Measurements from ENCODE around the gene TMEM88.
A peak's percentile ranks its signal among the peaks of the same experiment; 100 is the strongest.
"Not testable (repeated sequence)": the region's sequence is repeated elsewhere in the genome, so short reads cannot be mapped to it uniquely, and the experiment has no call there.

TMEM88 gene

GRCh38 chr17:7856811-7857712, 2.2 kb downstream of the TMEM88 start, which contains the start of gene NAA38:
Gene NAA38, minus strand, starts transcription at chr17:7857559. Its CDS starts 96 bp downstream, at chr17:7857463.
- DNase-seq = peak; percentile 99

GRCh38 chr17:7857713-7858521, 3.1 kb downstream of the TMEM88 start, which contains the start of gene CYB5D1:
Gene CYB5D1, plus strand, starts transcription at chr17:7858003. Its CDS starts 132 bp downstream, at chr17:7858135.
- peak; percentile 96 for DNase-seq

GRCh38 chr17:7858522-7858810, 3.6 kb downstream of the TMEM88 start:
- peak; percentile 36 for DNase-seq

- no peak for DNase-seq
Observed at GRCh38 chr17:7859028-7859427, 4.2 kb downstream of the TMEM88 start.

DNA sequence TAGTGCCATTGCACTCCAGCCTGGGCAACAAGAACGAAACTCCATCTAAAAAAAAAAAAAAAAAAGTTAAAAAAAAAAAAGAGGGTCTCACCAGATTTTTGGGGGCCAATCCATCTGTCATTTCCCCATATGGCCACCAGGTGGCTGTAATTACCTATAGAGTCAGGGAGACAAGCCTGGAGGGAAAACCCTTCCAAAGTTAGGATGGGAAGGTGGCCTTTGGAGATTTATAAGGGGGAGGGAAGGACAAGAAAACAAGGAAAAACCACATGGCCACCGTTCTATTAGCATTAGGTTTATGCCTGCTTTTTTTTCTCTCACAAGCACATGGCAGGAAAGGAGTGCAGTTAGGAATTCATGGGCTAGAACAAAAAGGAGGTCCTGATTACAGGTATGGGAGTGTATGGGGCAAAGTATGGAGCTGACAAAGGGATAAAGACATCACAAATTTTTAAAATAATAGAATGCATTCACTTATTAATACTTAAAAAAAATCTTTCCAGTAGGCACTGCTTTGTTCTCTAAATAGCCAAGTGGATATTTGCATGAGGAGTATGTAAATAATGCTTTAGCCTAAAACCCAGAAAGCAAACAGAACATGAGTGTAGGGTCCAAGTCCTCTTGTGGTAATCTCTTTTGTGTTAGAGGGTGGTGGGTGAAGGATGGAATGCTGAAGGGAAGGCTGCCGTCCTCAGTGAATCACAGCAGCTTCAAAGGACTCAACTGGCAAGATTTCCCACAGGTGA, 8.0 kb downstream of the TMEM88 start:
- peak; percentile 63 for DNase-seq

DNA sequence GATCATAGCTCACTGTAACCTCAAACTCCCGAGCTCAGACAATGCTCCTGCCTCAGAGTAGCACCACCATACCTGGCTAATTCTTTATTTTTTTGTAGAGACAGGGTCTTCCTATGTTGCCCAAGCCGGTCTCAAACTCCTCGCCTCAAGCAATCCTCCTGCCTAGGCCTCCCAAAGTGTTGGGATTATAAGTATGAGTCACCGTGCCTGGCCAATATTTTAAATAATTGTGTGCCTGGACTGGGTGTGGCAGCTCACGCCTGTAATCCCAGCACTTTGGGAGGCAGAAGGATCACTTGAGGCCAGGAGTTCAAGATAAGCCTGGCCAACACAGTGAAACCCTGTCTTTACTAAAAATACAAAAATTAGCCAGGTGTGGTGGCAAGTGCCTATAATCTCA, 9.5 kb downstream of the TMEM88 start:
- DNase-seq = not testable (repeated sequence)

- DNase-seq = no peak
Observed at GRCh38 chr17:7864995-7865650, 10.3 kb downstream of the TMEM88 start.

- peak; percentile 30 for DNase-seq
Observed at GRCh38 chr17:7867881-7868329, 13.0 kb downstream of the TMEM88 start.

- no peak for DNase-seq
Observed at GRCh38 chr17:7873051-7873450, 18.2 kb downstream of the TMEM88 start.

GRCh38 chr17:7875804-7876370, 21.0 kb downstream of the TMEM88 start:
- DNase-seq = no peak

GRCh38 chr17:7878234-7878633, 23.4 kb downstream of the TMEM88 start:
- DNase-seq = no peak

GRCh38 chr17:7880076-7880868, 25.4 kb downstream of the TMEM88 start:
- no peak for DNase-seq

DNA sequence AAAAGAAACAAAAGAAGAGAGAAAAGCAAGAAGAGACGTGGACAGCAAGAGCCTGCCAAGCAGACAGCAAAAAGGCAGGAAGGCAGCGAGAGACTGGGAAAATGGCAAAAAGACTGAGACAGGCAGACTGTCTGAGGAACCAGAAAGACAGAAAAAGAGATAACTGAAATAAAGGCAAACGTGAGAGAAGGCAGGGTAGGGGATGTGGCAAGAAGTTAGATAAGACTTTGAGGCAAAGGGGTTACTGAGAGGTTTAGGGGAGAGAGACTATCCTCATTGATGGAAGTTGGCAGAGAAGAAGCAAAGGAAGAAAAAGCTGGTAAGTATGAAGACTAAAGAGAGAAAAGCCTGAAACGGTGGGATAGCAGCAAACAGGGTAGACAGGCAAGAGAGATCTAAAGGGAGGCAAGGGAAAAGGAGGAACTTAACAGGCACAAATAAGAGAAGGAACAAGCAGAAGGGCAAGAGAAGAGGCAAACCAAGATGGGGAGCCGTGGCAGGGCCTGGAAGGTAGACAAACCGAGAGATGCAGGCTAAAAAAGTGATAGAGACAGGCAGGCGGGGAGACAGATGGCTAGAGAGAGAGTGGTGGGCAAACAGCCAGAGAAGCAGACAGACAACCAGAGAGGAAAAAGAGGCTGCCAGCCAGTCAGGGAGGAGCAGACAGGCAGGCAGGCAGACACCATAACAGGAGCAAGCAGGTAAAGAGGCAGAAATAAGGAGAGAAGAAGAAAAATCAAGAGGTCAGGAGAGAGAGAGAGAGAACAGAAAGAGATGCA, 26.6 kb downstream of the TMEM88 start:
- DNase-seq = no peak

DNA sequence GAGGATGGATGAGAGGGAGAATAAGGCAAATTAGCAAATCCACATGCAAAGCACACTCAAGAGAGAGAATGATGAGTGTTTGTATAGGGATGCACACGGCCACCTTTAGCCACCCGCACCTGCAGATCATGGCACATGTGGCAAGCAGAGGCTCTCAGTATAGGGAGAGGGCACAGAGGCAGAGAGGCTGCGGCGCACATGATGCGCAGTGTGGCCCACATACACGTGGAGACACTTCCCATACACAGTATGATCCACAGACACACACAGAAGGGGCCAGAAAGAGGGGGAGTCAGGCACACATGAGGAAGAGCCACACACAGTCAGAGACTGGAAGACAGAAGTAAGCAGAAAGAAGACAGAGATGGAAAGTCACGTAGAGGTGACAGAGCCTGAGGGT, 27.2 kb downstream of the TMEM88 start:
- DNase-seq = no peak

GRCh38 chr17:7882629-7883028, 27.8 kb downstream of the TMEM88 start:
- no peak for DNase-seq

DNA sequence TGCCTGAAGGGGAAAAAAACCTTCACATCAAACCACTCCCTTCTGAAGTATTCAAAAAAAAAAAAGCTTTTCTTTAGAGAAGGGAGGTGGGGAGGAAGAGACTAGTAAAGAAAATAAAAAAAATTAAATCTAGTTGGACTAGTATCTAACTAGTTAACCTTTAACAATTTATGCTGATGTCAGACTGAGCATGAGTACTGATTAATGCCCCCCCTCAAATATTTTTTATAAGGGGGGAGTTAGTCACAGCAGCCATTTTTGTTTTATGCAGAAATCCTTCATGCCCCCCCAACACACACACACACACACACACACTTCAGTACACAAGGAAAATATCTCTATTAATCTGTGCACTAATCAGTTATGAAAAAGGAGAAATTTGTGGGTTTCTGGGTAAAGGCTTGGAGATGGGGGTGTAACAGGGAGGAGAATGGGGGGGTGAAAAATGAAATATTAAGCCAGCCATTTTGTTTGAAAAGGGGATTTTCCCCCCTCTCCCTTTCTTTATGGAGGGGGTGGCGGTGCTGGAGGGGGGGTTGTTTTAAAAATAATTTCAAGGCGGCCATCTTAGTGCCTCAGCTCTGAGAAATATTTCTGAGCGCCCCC, 29.0 kb downstream of the TMEM88 start:
- DNase-seq = peak; percentile 68

DNA sequence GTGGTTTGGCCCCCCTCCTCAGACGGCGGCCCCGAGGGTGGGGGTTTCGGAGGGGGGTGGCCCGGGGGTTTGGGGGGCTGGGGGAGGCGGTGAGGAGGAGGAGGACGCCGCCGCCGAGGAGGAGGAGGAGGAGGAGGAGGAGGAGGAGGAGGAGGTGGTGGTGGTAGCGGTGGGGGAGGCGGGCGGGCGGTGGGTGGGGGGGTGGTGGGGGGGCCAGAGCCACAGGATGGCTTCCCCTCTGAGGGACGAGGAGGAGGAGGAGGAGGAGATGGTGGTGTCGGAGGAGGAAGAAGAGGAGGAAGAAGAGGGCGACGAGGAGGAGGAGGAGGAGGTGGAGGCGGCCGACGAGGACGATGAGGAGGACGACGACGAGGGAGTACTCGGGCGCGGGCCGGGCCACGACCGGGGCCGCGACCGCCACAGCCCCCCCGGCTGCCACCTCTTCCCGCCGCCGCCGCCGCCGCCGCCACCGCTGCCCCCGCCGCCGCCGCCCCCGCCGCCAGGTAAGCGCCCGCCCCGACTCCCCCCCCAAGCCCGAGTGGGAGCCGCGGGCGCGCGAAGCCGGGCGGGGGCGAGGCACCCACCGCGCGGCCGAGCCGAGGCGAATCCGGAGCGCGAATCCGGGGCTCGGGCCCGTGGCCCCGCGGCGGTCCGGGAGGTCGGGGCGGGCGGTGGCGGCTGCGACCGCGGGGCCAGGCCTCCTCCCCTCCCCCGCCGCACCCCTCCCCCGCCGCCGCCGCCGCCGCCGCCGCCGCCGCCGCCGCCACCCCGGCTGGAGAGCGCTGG, 29.9 kb downstream of the TMEM88 start:
- peak; percentile 19 for DNase-seq

GRCh38 chr17:7885367-7886226, 30.7 kb downstream of the TMEM88 start:
- peak; percentile 25 for DNase-seq
